ENCODE measurements around the gene HSD17B13.

- no peak for TF ChIP-seq CTCF (IDR thresholded peaks at IDR 0.05)
- TF ChIP-seq POLR2A (IDR thresholded peaks at IDR 0.05), result no peak
Measured at GRCh38 chr4:87275311-87275710, 47.4 kb downstream of the HSD17B13 start.

All from uterus (tissue), 2 donors.